Stimulated activated naive CD8-positive, alpha-beta T cell treated with anti-CD3 and anti-CD28 coated beads, Interleukin-15, Interleukin-2, amounts not matched to agents 100 U/mL and 50 U/mL, for 24 hours (primary cell): Measurements from ENCODE around the gene ASPG.
A peak's percentile ranks its signal among the peaks of the same experiment; 100 is the strongest.

Experiments used
- ATAC-seq: fragments of 150-1000 bp; cut with Tn5 transposase; one replicate; pipeline ENCODE4 v1.10.0; 2021
- DNase-seq: peaks from one replicate; pipeline ENCODE4 v3.0.0; 2021

Gene ASPG

GRCh38 chr14:104105071-104105821 is 19.7 kb downstream of the ASPG start:
- DNase-seq (peak; percentile 1), ATAC-seq (no peak)

GRCh38 chr14:104105822-104106470 is 20.4 kb downstream of the ASPG start:
- DNase-seq (peak; percentile 1), ATAC-seq (no peak)

- DNase-seq (peak; percentile 1), ATAC-seq (no peak)
Observed at GRCh38 chr14:104106471-104106991, 21.0 kb downstream of the ASPG start.

- no peak for ATAC-seq
- no peak for DNase-seq
Observed at GRCh38 chr14:104107101-104107581, 21.6 kb downstream of the ASPG start.

GRCh38 chr14:104107611-104108569 is 22.4 kb downstream of the ASPG start:
- DNase-seq: peak; percentile 1
- ATAC-seq: no peak

- no peak for ATAC-seq
- DNase-seq: peak; percentile 2
Observed at GRCh38 chr14:104108570-104109541, 23.4 kb downstream of the ASPG start.

- ATAC-seq: no peak
- peak; percentile 0 for DNase-seq
Observed at GRCh38 chr14:104109731-104110361, 24.3 kb downstream of the ASPG start.

- ATAC-seq: no peak
- peak; percentile 2 for DNase-seq
Observed at GRCh38 chr14:104110491-104111209, 25.1 kb downstream of the ASPG start.

- peak; percentile 1 for DNase-seq
- ATAC-seq: no peak
Observed at GRCh38 chr14:104111301-104112112, 26.0 kb downstream of the ASPG start.

- ATAC-seq (no peak), DNase-seq (peak; percentile 0)
Observed at GRCh38 chr14:104112113-104112505, 26.6 kb downstream of the ASPG start.

GRCh38 chr14:104112609-104113571 is 27.4 kb downstream of the ASPG start:
- DNase-seq: peak; percentile 1

GRCh38 chr14:104113631-104114420 is 28.3 kb downstream of the ASPG start:
- peak; percentile 1 for DNase-seq

More at GRCh38 chr14:104112609-104113571, 27.4 kb downstream of the ASPG start:
- no peak for ATAC-seq

GRCh38 chr14:104114421-104115130 is 29.1 kb downstream of the ASPG start:
- DNase-seq (peak; percentile 1), ATAC-seq (no peak)

More at GRCh38 chr14:104113631-104114420, 28.3 kb downstream of the ASPG start:
- no peak for ATAC-seq

GRCh38 chr14:104115131-104115600 is 29.7 kb downstream of the ASPG start:
- DNase-seq (peak; percentile 0), ATAC-seq (no peak)

- no peak for ATAC-seq
- peak; percentile 1 for DNase-seq
Observed at GRCh38 chr14:104115691-104116287, 30.3 kb downstream of the ASPG start.
